ENCODE results near the gene SEBOX.

The SEBOX gene

GRCh38 chr17:28317099-28317965, 47.7 kb downstream of the SEBOX start:
- Histone ChIP-seq H3K27ac (no peak overlapping the region), H3K36me3 (peaks cover 9% of the 10 kb centered on the region; the same call in 1 of the 2 replicates), H3K9me3 (no peaks in the 10 kb centered on the region), H3K4me2 (peak overlapping the region; percentile 88), H3K9ac (no peak overlapping the region), H3K4me3 (0 out of 2 replicates have a peak overlapping the region, but pooled peaks have one; percentile 79), H4K20me1 (peaks cover 21% of the 10 kb centered on the region), H3K27me3 (no peaks in the 10 kb centered on the region), H3K4me1 (peaks cover 40% of the 10 kb centered on the region)
- TF ChIP-seq Cebpa-rat (IDR thresholded peaks at IDR 0.05): no peak

GRCh38 chr17:28315846-28316705, 48.9 kb downstream of the SEBOX start:
- Histone ChIP-seq H3K9me3 (no peaks in the 10 kb centered on the region), H3K27ac (no peak overlapping the region), H3K4me2 (no peak overlapping the region), H3K27me3 (no peaks in the 10 kb centered on the region), H3K4me3 (no peak overlapping the region), H3K9ac (no peak overlapping the region), H3K4me1 (peaks cover 27% of the 10 kb centered on the region), H3K36me3 (peaks cover under 1% of the 10 kb centered on the region; the same call in 1 of the 2 replicates), H4K20me1 (peaks cover 9% of the 10 kb centered on the region)
- TF ChIP-seq Cebpa-rat (IDR thresholded peaks at IDR 0.05): no peak

GRCh38 chr17:28313841-28314240, 51.2 kb downstream of the SEBOX start:
- H3K27ac ChIP-seq: no peak overlapping the region
- H3K4me2 ChIP-seq: no peak overlapping the region
- no peaks in the 10 kb centered on the region for H3K9me3 ChIP-seq
- H3K4me1 ChIP-seq: peaks cover 13% of the 10 kb centered on the region
- no peaks in the 10 kb centered on the region for H3K27me3 ChIP-seq
- no peaks in the 10 kb centered on the region for H3K36me3 ChIP-seq
- no peak overlapping the region for H3K4me3 ChIP-seq
- no peak for TF ChIP-seq Cebpa-rat (IDR thresholded peaks at IDR 0.05)
- H4K20me1 ChIP-seq: no peaks in the 10 kb centered on the region
- no peak overlapping the region for H3K9ac ChIP-seq

All from BLaER1 (cell line).